ENCODE measurements around the gene CDKN2D. TPM values are rescaled to one million over a fixed set of nuclear protein-coding genes. Genes with fewer than 3 reads are reported as not detected.
A peak's percentile ranks its signal among the peaks of the same experiment; 100 is the strongest.

CDKN2D gene
- total and polyA plus RNA-seq, 2 of the 8 experiments (the other 6 are each of a cell fraction or from before 2014, with no cell fraction given): 3.0 to 4.0 TPM

- peak overlapping the region; percentile 18 for H4K91ac ChIP-seq (replicated peaks; ENCODE audit: insufficient read length, low read length)
- H3K56ac ChIP-seq (replicated peaks; ENCODE audit: insufficient read length, low read depth, low read length): no peak overlapping the region
- H4K20me1 ChIP-seq (replicated peaks in 1 of 2; ENCODE audit: control insufficient read depth in 1 of 2, insufficient read depth in 2 of 2, low read length in 2 of 2): peaks cover 2 to 6% of the 10 kb centered on the region in 2 experiments
- peaks cover 0 to 28% (median 10%) of the 10 kb centered on the region in 4 experiments; a peak in 5 of 7 replicates for H3K4me1 ChIP-seq (replicated peaks in 1 of 4; ENCODE audit: control insufficient read depth in 3 of 4, insufficient read depth in 4 of 4, low read length in 3 of 4)
- H3K27me3 ChIP-seq (replicated peaks in 1 of 4; ENCODE audit: control insufficient read depth in 3 of 4, extremely low read depth in 1 of 4, insufficient read depth in 3 of 4, low read length in 3 of 4): peaks cover 35 to 58% (median 54%) of the 10 kb centered on the region in 4 experiments; a peak in 6 of 7 replicates
- H3K4ac ChIP-seq (replicated peaks; ENCODE audit: insufficient read length, low read depth, low read length): no peak overlapping the region
- no peak overlapping the region for H2AFZ ChIP-seq (ENCODE audit: low read length)
- no peak overlapping the region for H2AK5ac ChIP-seq (ENCODE audit: low read depth, low read length)
- no peak overlapping the region for H3K27ac ChIP-seq (ENCODE audit: low read depth, low read length)
- H2BK120ac ChIP-seq (replicated peaks; ENCODE audit: low read depth, low read length): no peak overlapping the region
- no peak overlapping the region for H3K14ac ChIP-seq (ENCODE audit: insufficient read length)
- H3K9me3 ChIP-seq (ENCODE audit: insufficient read depth in 2 of 2, low read depth in 1 of 2, low read length in 1 of 2): no peaks in the 10 kb centered on the region
- no peaks in the 10 kb centered on the region; the same call in 1 of the 2 replicates for H3K79me1 ChIP-seq (ENCODE audit: low read depth, low read length)
- ChIA-PET POLR2A (ENCODE audit: partially characterized antibody) (interaction anchor here (1.5 to 1.9 kb wide), 2 partner anchors 27 to 34 kb away, joined by 5 to 6 read pairs; no protein-coding TSS in a partner anchor), CTCF (ENCODE audit: partially characterized antibody) (interaction anchor here (1.5 to 5.6 kb wide), 3 partner anchors 11 to 102 kb away, joined by 5 to 46 read pairs (median 5); no protein-coding TSS in a partner anchor)
- no peaks in the 10 kb centered on the region for H3K36me3 ChIP-seq (ENCODE audit: control insufficient read depth in 2 of 4, insufficient read depth in 4 of 4, low read length in 3 of 4)
- 0 out of 2 replicates have a peak overlapping the region, but pooled peaks have one; percentile 39 for H4K8ac ChIP-seq (ENCODE audit: extremely low read depth, insufficient read depth, low read length)
- no peak overlapping the region for H3K23ac ChIP-seq (ENCODE audit: insufficient read length)
- WGBS, 2 experiments (ENCODE audit: extremely low coverage in 1 of 2, insufficient coverage in 1 of 2, insufficient read length in 1 of 2, insufficient replicate concordance in 2 of 2, low coverage in 1 of 2, low lambda C conversion rate in 2 of 2, missing lambda C conversion rate in 1 of 2): 33% methylated on average over 33 of the region's 33 CpGs; no CpG with 5 or more reads in 1 of the 2 experiments
- H2BK20ac ChIP-seq (ENCODE audit: low read length): no peak overlapping the region; the same call in 1 of the 2 replicates
- 0 out of 2 replicates have a peak overlapping the region, but pooled peaks have one; percentile 46 for H2BK15ac ChIP-seq (ENCODE audit: low read length)
- TF ChIP-seq, protein P1, sequence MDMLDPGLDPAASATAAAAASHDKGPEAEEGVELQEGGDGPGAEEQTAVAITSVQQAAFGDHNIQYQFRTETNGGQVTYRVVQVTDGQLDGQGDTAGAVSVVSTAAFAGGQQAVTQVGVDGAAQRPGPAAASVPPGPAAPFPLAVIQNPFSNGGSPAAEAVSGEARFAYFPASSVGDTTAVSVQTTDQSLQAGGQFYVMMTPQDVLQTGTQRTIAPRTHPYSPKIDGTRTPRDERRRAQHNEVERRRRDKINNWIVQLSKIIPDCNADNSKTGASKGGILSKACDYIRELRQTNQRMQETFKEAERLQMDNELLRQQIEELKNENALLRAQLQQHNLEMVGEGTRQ (IDR thresholded peaks at IDR 0.05; ENCODE audit: low read length): no peak
- peak; percentile 35 for TF ChIP-seq EZH2 (IDR thresholded peaks at IDR 0.05; ENCODE audit: low read depth, low read length, severe bottlenecking)
- no peak for TF ChIP-seq RBBP5 (IDR thresholded peaks at IDR 0.05; ENCODE audit: borderline replicate concordance, low read depth, low read length)
- H3K4me2 ChIP-seq (ENCODE audit: insufficient read depth in 1 of 2, low read depth in 2 of 2, low read length in 2 of 2): peak overlapping the region; percentile 82 to 94
- peak overlapping the region; percentile 90; the same call in 1 of the 2 replicates for H2BK12ac ChIP-seq (ENCODE audit: low read depth, low read length)
- DNase-seq (ENCODE audit: low read depth in 1 of 2, low spot score in 2 of 2): peak in 1 of 2 experiments; percentile 59
- peaks cover 29% of the 10 kb centered on the region for H3K23me2 ChIP-seq (ENCODE audit: low read depth, low read length)
- H3K79me2 ChIP-seq (ENCODE audit: control insufficient read depth in 1 of 2, insufficient read depth in 2 of 2, low read length in 2 of 2): no peaks in the 10 kb centered on the region
- no peak overlapping the region for H2BK5ac ChIP-seq (ENCODE audit: low read depth, low read length)
- no peak overlapping the region for H3K9ac ChIP-seq (replicated peaks in 1 of 4; ENCODE audit: extremely low read depth in 1 of 4, low read depth in 3 of 4, low read length in 3 of 4)
- FAIRE-seq: no peak
- H3K18ac ChIP-seq (ENCODE audit: extremely low read depth, low read length): peak overlapping the region; percentile 90
- H4K5ac ChIP-seq (ENCODE audit: insufficient read length, low read depth, low read length): no peak overlapping the region
- H3K4me3 ChIP-seq (ENCODE audit: extremely low read depth in 1 of 4, insufficient read depth in 2 of 4, low read depth in 3 of 4, low read length in 4 of 4): peak overlapping the region; percentile 67 to 79 (median 78); a peak in 7 of 8 replicates
Measured at GRCh38 chr19:10518444-10519361, 50.1 kb downstream of the CDKN2D start.

Data from H1 (cell line).